HG03575 (cell line): ENCODE measurements around the gene ASCL5.

Source experiments
- ATAC-seq: cut with Tn5 transposase; IDR thresholded peaks from one replicate; pipeline ENCODE4 v1.9.1; 2021; ENCODE audit not compliant: unreplicated experiment, insufficient number of reproducible peaks, low FRiP score; ENCODE audit errors: extremely low read depth

Gene ASCL5

DNA sequence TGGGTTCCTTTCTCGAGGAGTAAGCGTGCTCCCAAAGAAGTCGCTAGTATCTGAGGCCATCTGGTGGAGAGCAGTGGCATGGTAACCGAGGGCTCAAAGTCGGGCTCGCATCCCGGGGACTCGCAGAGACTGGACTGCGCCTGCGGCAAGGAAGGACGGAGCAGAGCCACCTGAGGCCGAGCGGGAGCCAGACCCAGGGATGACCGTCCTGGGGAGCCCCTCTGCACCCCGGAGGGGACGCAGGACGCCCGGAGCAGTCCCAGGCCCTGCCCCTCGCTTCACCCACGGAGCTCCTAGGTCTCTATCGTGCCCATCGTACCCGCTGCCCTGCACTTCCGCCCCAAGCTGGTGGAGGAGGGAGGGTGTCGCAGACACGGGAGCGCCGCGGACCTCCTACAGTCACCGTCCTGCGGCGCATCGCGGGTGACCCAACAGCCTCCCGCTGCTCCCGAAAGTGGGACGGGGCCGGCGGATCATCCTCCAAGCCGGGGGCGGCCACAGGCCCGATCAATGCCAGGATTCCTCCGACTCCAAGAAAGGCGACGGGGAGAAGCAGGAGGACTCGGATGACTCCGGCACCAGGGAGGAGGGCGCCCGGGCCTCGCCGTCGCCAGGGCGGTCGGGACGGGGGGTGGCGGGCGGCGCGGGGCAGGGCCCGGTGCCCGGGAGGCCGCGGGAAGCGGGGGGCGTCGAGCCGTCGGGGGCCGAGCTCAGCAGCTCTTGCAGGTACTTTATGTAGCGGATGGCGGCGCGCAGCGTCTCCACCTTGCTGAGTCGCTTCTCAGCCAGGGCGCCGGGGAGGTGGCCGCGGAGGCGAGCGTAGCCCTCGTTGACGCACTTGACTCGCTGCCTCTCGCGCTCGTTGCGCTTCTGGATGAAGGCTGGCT lies 12.5 kb downstream of the ASCL5 start:
- no peak for ATAC-seq

DNA sequence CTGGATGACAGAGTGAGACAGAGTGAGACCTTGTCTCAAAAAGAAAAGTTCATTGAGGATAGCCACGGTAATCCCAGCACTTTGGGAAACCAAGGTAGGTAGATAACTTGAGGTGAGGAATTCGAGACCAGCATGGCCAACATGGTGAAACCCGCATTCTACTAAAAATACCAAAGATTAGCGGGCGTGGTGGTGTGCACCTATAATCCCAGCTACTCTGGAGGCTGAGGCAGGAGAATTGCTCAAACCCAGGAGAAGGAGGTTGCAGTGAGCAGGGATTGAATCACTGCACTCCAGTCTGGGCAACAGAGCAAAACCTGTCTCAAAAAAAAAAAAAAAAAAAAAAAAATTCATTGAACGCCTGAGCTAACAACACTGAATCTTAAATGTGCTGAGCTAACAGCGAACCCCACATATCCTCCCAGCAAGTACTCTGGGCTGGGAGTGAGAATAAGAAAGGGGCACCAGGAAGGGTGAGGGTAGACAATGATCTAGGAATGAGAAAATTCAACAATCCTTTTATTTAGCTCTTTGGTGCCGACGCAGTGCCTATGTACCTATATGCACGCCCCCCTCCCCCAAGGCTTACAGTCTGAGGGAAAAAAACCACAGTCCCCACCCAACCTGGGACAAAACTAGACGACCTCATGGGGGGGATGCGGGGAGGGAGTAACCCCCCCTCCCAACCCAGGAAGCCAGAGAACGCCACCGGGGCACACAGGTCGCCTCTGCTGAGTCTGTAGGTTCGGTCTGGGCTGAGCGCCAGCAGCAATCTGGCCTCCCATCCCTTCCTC lies 13.3 kb downstream of the ASCL5 start:
- ATAC-seq = no peak

DNA sequence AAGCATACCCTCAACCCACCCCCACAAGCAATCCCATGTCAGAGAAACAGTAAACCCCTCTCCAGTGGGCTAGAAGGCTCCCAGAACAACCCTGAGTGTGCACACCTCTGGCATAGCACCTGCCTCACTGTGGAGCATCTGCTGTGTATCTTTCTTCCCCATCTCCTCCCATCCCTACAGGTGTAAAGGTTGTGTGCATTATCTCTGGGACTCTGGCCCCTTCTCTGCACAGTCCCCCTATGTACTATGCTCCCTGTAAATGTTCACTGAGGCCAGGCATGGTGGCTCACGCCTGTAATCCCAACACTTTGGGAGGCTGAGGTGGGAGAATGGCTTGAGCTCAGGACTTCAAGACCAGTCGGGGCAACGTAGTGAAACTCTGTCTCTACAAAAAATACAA lies 14.1 kb downstream of the ASCL5 start:
- no peak for ATAC-seq

DNA sequence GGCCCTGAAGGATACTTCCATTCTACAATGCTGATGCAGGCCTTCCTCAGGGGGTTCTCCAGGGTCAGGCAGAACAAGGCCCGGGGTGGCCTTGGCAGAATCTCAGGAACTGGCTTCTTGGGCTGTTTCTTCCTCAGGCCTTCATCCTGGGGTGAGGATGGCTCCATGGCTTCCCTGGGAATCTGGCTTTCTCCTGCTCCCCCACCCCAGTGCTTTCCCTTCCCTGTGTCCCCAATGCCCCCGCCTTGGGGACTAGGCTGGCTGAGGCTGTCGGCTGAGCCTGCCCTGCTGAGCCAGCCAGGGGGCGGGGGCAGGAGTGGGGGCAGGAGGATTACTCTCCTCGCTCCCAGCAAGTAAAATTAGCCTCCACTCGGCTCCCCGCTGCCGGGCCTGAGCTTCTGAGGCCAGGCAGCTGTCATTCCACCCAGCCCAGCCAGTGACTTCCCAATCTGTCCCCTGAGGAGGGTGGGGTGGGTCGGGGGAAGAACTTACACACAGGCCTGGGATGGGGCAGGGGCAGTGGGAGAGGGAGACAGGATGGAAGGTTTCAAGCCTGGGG lies 14.7 kb downstream of the ASCL5 start, which contains the start of gene CACNA1S:
Gene CACNA1S, minus strand, starts transcription at position 254 of the 559 bp plus-strand sequence. Its CDS starts 87 bp downstream, at position 167.
- ATAC-seq = no peak

DNA sequence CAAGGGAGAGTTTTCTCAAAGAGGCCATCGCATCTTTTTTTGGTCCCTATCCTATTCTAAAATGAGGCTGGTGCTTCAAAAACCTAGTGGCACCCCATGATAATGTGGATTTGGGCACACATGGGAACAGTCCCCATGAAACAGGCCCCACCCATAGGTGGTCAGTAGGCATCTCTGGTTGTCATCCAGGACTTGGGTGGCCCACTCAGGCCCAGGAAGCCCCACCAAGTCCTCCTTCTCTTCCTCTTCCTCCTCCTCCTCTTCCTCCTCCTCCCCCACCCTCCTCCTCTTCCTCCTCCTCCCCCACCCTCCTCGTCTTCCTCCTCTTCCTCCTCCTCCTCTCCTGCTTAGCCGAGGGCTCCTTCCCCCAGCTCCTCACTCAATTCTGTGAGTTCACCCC lies 15.3 kb downstream of the ASCL5 start:
- no peak for ATAC-seq

DNA sequence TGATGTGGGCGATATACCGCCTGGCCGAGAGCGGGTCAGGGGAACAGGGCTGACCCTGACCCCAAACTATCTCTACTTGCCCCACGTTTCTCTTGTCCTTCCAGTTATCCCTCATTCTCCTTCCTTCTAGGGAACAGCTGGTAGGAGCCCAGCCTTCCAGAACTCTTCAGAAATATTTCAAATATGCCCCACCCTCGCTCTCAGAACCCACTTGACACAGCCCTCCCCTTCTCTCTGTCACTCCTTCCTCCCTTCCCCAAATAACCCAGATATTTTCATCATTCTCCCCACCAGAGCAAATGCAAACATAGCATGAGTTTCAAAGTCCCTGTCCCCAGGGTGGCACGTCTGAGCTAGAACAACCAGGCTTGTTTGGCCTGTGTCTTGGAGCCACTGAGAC lies 15.8 kb downstream of the ASCL5 start:
- no peak for ATAC-seq

DNA sequence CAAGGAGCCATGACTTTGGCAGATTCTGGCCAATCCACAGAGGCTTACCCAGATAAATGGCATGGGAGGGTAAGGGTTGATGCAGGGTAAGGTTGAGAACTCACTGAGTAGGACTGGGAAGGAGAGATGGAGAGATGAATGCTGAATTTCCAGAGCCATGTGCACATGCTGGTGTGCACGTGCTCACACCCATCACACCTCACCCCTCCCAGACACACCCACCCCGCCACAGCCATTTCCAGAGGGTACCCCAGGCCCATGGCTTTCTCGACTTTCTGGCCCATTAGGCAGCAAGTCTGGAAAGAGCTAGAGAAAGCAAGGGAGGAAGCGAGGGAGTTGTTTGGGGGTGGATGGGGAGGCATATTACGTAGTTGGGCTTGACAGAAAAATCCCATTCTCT lies 16.4 kb downstream of the ASCL5 start:
- no peak for ATAC-seq

DNA sequence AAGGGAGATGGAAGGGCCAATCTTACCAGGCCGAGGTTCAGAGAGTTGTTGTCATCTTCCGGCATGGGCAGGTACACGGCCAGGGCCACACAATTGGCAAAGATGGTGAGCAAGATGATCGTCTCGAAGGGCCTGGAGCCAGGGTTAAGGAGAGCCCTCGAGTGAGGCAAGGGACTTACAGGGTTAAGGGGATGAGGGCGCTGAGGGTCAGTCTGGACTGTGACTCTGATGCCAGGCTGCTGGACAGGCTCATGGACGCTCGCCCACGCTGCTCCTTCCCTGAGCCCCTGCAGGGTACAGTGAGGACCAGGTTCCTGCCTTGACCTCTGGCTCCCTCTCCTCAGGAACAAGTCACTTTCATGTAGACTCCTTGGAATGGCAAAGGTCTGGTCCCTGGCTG lies 16.8 kb downstream of the ASCL5 start:
- no peak for ATAC-seq

DNA sequence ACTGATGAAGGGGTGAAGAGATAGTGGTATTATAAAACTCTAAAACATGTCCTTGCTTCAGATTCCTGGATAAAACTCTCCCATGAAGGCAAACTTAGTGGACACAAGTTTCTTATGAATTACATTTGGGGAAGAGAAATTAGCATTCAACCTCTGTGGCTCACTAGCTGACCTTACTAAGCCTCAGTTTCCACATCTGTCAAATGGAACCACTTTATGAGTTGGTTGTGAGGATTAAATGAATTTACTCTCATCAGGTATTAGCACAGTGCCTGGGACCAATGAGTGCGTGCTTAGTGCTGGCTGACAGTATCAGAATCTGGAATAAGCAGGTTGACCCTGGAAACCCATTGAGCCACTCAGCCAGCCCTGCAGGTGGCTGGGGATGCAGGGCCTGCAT lies 17.3 kb downstream of the ASCL5 start:
- no peak for ATAC-seq

DNA sequence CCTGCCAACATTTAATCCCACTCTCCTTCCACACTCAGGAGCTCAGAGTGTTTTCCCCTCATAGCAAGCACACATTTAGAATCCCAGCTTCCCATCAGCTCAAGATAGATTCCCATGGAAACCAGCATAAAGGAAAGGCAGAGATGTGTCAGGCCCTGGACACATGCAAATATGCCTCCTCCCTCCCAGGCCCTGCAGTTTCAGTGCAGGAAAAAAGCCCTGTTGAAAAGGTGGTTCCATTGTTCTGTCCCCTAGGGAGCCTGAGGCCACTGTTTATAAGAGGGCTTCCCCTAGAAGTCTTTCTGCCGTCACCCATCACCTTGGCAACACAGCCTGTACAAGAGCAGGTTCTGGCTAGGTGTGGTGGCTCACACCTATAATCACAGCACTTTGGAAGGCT lies 18.4 kb downstream of the ASCL5 start:
- no peak for ATAC-seq

DNA sequence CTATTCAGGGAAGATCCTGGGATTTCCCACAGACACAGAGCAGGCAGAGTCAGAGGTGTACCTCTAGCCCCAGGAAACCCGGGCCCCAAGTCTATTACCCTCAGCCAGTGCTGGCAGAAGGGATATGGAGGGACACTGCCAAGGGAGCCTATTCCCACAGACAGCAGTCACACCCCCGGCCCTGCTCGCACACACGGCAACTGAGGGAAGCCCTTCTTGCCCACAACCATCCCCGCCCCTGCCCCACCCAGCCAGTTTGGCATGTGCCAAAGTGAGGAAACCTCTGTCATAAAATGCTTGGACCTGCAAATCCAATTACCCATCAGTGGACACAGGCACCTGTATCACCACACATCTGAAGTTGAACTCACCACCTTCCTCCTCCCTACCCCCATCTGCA lies 21.3 kb downstream of the ASCL5 start:
- no peak for ATAC-seq

DNA sequence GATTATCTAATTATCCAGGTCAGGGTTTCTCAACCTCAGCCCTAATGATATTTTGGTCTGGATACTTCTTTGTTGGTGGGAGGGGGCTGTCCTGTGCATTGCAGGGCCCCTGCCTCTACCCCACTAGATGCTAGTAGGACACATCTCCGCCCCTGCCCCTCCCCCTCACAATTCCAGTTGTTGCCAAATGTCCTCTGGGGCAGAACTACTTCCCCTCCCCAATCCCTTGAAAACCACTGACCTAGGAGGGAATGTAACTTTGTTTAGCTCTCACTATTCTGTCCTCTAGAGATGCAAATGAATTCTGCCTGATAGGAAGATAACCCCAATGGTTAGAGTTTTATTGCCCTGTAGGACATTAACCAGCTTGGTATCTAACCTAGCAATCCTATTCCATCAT lies 22.8 kb downstream of the ASCL5 start:
- no peak for ATAC-seq

DNA sequence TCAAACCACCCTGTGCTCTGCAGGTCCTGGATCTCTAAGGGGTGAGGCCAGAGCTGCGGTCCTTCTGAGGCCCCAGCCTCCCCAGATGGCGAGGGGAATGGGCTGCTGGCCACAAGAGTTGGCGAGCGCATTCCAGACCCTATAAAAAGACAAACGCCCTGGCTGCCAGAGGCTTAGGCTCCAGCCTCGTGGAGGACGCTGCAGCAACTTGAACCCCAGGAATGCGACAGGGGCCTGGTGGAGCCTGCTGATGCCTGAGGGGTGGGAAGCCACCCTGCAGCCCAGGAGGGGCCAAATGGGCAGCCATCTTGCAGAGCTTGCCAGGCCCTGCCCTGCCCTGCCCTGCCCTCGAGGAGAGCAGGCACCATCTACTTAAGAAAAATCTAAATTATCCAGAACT lies 23.3 kb downstream of the ASCL5 start:
- ATAC-seq = no peak

DNA sequence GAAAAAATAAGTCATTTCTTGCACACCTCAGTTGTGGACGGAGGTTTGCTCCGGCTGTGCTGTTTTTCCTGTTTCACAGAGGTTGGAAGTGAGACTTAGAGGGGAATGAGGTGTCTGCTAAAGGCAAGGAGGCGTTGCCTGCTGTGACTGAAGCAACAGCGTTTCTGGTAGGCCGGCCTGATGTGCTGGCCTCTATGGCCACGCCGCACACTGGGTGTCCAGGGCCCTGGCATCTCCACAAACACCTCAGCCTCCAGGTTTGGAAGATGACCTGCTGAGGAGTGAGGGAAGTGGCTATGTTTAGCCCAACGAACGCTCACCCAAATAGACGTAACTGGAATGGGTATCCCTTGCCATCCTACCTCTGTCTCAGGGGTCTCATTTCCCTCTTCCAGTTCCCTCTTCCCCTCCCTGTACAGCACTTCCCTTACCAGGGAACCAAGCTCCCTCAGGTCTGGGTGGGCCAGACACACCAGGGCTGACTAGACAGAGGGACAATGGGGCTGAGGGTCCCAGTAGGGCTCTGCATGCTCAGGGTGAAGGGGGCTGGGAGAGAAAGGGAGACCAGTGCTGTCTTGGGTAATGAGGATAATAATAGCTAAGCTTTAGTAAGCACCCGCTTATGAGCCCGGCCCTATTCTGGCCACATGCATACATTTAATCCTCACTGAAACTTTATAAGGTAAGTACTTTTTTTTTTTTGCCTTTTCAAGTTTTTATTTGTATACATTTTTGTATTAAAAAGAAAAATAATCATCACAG lies 26.6 kb downstream of the ASCL5 start:
- no peak for ATAC-seq

DNA sequence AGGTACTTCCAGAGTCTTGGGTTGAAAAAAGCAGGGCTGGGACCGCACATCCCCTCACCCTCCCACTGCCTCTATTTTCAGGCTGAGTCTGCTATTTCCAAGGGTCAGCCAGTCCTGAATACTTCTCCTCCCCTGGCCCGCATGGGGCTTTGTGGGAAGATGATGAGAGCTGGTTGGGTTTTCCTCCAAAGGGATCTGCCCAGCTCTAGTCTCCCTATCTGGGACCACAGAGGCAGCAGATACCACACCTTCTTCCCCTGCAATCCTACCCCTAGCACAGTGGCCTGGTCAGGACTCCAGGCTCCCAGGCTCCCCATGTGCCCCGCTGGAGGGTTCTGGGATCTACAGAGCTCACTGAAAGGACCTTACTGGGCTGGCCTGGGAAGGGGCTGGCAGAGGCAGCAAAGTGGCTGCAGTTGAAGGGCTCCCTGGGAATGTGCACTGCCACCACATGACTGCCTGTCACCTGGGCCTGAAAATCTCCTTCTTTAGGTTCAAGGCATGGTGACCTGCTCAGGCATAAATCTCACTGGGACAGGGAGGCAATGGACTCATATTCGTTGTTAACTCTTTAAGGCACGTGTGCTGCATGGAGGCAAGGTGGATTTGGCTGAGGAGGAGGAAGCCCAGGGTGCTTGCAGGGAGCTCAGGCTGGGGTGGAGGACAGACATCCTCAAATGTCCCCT lies 27.8 kb downstream of the ASCL5 start:
- no peak for ATAC-seq

DNA sequence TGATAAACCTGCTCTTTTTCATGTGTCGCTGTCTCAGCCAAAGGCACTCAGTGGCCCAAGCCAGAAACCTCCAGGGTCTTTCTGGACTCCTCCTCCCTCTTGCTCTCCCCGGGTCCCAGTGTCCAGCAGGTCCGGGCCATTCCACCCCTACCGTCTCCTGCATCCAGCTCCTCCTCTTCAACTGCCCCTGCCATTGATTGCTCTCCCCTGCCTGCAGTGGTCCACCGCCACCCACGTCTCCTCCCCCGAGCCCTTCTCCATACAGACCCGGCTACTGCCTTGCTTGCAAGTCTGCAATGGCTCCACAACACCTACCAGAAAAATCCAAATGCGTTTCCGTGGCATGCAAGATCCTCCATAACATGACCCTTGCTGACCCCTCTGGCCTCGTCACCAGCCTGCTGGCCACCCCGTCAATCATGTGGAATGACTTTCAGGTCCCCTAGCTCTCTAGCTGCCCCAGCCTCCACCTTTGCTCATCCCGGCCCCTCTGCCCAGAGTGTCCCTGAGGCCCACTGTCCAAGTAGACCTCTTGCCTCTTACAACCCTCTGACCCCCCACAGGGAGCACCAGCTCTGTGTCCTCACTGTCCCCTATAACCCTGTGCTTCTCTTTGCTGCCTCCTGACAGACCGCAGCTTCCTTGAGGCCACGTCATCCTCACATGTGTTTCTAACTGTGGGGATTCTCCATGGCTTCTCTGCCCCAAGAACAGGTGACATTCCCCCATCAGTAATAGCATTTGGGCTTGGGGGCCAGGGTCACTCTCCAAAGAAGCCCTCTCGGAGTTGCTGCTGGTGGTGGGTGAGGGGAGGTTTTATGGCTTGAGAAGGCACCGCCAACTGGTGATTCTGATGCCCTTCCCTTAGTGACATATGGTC lies 29.8 kb downstream of the ASCL5 start:
- no peak for ATAC-seq

DNA sequence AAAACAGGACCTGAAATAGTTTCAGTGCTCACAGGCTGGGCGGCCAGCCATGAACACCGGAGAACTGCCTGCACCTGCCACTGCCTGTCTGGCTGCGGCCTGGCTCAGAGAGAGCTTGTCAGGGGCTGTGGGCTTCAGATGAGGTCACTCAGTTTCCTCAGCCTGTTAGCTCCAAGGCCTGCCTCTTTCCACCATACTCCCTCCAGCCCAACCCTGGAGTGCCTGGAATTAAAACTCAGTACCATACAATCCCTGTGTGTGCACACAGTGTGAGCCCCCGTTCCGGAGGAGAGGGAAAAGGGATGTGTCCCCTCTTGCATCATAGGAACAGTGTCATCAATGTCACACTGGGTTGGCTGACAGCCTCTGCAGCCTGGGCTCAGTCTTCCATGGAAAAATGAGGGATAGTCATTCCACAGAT lies 30.9 kb downstream of the ASCL5 start:
- ATAC-seq = no peak

DNA sequence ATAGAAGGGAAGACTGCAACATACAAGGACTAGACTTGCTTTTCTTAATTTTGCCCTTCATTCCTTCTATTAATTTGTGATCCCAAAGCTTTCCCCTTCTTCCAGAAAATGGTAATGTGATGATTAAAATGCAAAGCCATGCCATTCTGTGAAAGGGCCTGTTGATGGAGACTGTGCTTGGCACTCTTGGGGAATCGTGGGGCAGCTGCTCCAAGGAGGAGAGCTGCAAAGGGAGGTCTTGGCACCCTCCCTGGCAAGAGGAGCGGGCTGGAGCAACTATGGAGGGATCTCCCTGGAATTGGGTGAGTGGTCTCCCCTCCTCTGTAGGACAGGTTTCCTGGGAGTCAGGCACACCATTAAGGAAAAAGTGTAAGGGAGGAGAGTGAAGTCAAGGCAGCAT lies 31.4 kb downstream of the ASCL5 start:
- ATAC-seq = no peak
